ENCODE results near the gene CYTH1. TPM values are rescaled to one million over a fixed set of nuclear protein-coding genes. Genes with fewer than 3 reads are reported as not detected.

The CYTH1 gene
- total RNA-seq, 2 experiments from 2014 or later, result 521 to 525 TPM

DNA sequence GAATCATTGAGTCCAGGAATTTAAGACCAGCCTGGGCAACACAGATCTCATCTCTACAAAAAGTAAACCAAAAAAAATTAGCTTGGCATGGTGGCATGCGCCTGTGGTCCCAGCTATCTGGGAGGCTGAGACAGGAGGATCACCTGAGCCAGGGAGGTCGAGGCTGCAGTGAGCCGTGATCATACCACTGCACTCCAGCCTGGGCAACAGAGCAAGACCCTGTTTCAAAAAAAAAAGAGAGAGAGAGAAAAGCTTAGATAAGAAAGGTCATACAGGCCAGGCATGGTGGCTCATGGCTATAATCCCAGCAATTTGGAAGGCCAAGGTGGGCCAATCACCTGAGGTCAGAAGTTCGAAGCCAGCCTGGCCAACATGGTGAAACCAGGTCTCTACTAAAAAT, 141.4 kb downstream of the CYTH1 start:
- Mint-ChIP-seq H3K27ac (no peak overlapping the region), H3K4me3 (no peak overlapping the region)

DNA sequence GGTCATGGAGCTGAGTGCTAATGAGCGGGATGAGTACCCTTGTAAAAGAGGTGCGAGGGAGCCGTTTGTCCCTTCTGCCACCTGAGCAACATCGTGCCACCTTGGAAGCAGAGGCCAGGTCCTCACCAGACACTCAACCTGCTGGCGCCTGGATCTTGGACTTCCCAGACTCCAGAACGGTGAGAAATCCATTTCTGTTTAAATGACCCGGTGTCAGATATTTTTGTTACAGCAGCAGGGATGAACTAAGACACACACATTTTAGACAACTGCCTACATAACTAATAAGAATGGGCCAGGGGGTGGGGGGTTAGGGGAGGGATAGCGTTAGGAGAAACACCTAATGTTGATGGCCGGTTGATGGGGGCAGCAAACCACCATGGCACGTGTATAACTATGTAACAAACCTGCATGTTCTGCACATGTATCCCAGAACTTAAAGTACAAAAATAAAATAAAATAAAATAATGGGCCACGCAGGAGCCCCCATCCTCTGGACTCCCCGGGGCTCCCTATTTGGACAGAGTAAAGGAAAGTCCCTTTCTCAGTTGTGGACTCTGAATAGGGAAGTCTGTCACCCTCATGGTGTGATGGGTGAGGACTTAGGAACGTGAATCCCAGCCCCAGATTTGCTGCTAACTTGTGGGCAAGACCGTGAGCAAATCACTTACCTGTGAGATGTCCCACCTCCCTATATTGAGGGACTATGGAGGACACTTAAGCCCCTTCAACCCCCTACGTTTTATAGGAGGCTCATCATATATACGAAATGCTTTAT, 144.2 kb downstream of the CYTH1 start:
- intact Hi-C loops (cut with DNase I, micrococcal nuclease), result no loop called here
- TF ChIP-seq, protein P1, sequence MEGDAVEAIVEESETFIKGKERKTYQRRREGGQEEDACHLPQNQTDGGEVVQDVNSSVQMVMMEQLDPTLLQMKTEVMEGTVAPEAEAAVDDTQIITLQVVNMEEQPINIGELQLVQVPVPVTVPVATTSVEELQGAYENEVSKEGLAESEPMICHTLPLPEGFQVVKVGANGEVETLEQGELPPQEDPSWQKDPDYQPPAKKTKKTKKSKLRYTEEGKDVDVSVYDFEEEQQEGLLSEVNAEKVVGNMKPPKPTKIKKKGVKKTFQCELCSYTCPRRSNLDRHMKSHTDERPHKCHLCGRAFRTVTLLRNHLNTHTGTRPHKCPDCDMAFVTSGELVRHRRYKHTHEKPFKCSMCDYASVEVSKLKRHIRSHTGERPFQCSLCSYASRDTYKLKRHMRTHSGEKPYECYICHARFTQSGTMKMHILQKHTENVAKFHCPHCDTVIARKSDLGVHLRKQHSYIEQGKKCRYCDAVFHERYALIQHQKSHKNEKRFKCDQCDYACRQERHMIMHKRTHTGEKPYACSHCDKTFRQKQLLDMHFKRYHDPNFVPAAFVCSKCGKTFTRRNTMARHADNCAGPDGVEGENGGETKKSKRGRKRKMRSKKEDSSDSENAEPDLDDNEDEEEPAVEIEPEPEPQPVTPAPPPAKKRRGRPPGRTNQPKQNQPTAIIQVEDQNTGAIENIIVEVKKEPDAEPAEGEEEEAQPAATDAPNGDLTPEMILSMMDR (IDR thresholded peaks at IDR 0.05), result no peak
- no peaks in the 10 kb centered on the region for H3K27me3 ChIP-seq (ENCODE audit: control insufficient read depth in 1 of 2, insufficient read depth in 2 of 2, low read length in 2 of 2)
- H3K9me3 ChIP-seq (ENCODE audit: control insufficient read depth in 1 of 2, insufficient read depth in 1 of 2, low read length in 2 of 2), result no peaks in the 10 kb centered on the region
- Mint-ChIP-seq H3K27me3 (no peaks in the 10 kb centered on the region), H3K36me3 (ENCODE audit: low read depth) (no peaks in the 10 kb centered on the region), H3K4me1 (ENCODE audit: low read depth) (no peaks in the 10 kb centered on the region), H3K9me3 (no peaks in the 10 kb centered on the region), H3K4me3 (no peak overlapping the region), H3K27ac (no peak overlapping the region)
- H3K4me3 ChIP-seq (ENCODE audit: low read length), result no peak overlapping the region
- ATAC-seq (ENCODE audit: poor library complexity) (no peak), DNase-seq (no peak)
- no peak overlapping the region for H3K27ac ChIP-seq (ENCODE audit: low read depth in 1 of 2, low read length in 2 of 2)
- CTCF ChIA-PET, result no interaction called here
- H3K36me3 ChIP-seq (ENCODE audit: insufficient read depth, low read length), result no peaks in the 10 kb centered on the region
- POLR2A ChIA-PET, result no interaction called here
- no peaks in the 10 kb centered on the region for H3K4me1 ChIP-seq (ENCODE audit: insufficient read depth, low read length)

More for the DNA sequence above, 141.4 kb downstream of the CYTH1 start:
- Histone ChIP-seq H3K36me3 (ENCODE audit: insufficient read depth, low read length) (no peaks in the 10 kb centered on the region), H3K27me3 (ENCODE audit: control insufficient read depth in 1 of 2, insufficient read depth in 2 of 2, low read length in 2 of 2) (no peaks in the 10 kb centered on the region), H3K9me3 (ENCODE audit: control insufficient read depth in 1 of 2, insufficient read depth in 1 of 2, low read length in 2 of 2) (no peaks in the 10 kb centered on the region), H3K27ac (ENCODE audit: low read depth in 1 of 2, low read length in 2 of 2) (no peak overlapping the region), H3K4me3 (ENCODE audit: low read length) (no peak overlapping the region), H3K4me1 (ENCODE audit: insufficient read depth, low read length) (peaks cover 6% of the 10 kb centered on the region)
- Mint-ChIP-seq H3K27me3 (no peaks in the 10 kb centered on the region), H3K36me3 (ENCODE audit: low read depth) (no peaks in the 10 kb centered on the region), H3K4me1 (ENCODE audit: low read depth) (peaks cover 4% of the 10 kb centered on the region), H3K9me3 (no peaks in the 10 kb centered on the region)
- TF ChIP-seq, protein P1 (IDR thresholded peaks at IDR 0.05), result no peak
- ChIA-PET POLR2A (no interaction called here), CTCF (no interaction called here)
- DNase-seq, result no peak
- no peak for ATAC-seq (ENCODE audit: poor library complexity)
- intact Hi-C loops (cut with DNase I, micrococcal nuclease), result no loop called here

DNA sequence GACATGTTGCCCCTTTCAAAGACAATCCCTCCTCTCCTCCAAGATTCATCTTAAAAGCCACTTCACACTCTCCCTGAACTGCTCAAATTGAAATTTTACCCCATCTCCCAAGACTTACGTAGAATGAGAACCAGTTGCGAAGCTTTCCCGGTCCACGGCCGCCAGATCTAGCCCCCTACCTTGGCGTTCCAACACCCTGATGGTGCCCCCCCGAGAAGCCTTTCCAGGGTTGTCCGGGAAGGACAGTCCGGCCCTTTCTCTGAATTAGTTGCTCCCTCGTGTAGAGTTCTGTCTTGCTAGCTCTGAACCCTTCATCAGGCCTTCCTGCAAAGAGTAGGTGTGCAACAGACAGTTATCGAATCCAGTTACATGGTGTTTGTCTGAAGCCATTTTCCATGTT, 144.9 kb downstream of the CYTH1 start:
- Histone ChIP-seq H3K9me3 (ENCODE audit: control insufficient read depth in 1 of 2, insufficient read depth in 1 of 2, low read length in 2 of 2) (no peaks in the 10 kb centered on the region), H3K27ac (ENCODE audit: low read depth in 1 of 2, low read length in 2 of 2) (no peak overlapping the region), H3K36me3 (ENCODE audit: insufficient read depth, low read length) (no peaks in the 10 kb centered on the region), H3K4me3 (ENCODE audit: low read length) (no peak overlapping the region), H3K4me1 (ENCODE audit: insufficient read depth, low read length) (peaks cover 2% of the 10 kb centered on the region), H3K27me3 (ENCODE audit: control insufficient read depth in 1 of 2, insufficient read depth in 2 of 2, low read length in 2 of 2) (no peaks in the 10 kb centered on the region)
- no peaks in the 10 kb centered on the region for H3K27me3 Mint-ChIP-seq
- ChIA-PET POLR2A (no interaction called here), CTCF (no interaction called here)
- intact Hi-C loops (cut with DNase I, micrococcal nuclease), result no loop called here
- H3K4me1 Mint-ChIP-seq (ENCODE audit: low read depth), result no peaks in the 10 kb centered on the region
- no peak overlapping the region for H3K27ac Mint-ChIP-seq
- ATAC-seq (ENCODE audit: poor library complexity) (no peak), DNase-seq (no peak)
- H3K36me3 Mint-ChIP-seq (ENCODE audit: low read depth), result no peaks in the 10 kb centered on the region
- H3K4me3 Mint-ChIP-seq, result no peak overlapping the region
- no peaks in the 10 kb centered on the region for H3K9me3 Mint-ChIP-seq
- TF ChIP-seq, protein P1 (IDR thresholded peaks at IDR 0.05), result no peak

Data from CD4-positive, alpha-beta T cell (primary cell).